ENCODE results near the gene DENND1B.
"Not testable (repeated sequence)": the region's sequence is repeated elsewhere in the genome, so short reads cannot be mapped to it uniquely, and the experiment has no call there.

The DENND1B gene

DNA sequence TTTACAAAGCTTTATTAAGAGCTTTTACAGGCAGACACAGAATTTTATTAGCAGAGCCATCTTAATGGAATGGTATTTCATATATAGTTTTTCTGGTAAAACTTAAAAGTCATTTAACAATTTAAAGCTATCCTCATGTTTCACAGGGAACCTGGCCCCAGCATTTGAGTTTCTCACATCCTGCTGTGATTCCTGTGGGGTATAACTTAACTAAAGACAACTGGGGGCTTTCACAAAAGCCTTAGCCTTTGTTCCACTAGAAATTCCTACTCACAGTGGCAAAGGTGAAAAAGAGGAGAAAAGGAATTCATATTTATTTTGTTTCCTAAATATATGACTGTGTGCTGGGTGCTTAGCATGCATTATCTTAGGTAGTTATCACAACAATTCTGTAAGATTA, 233.9 kb downstream of the DENND1B start:
- no peak for DNase-seq

- DNase-seq, result no peak
Measured at GRCh38 chr1:197526736-197527371, 248.4 kb downstream of the DENND1B start.

- DNase-seq, result peak; percentile 15
Measured at GRCh38 chr1:197521118-197521739, 254.1 kb downstream of the DENND1B start.

DNA sequence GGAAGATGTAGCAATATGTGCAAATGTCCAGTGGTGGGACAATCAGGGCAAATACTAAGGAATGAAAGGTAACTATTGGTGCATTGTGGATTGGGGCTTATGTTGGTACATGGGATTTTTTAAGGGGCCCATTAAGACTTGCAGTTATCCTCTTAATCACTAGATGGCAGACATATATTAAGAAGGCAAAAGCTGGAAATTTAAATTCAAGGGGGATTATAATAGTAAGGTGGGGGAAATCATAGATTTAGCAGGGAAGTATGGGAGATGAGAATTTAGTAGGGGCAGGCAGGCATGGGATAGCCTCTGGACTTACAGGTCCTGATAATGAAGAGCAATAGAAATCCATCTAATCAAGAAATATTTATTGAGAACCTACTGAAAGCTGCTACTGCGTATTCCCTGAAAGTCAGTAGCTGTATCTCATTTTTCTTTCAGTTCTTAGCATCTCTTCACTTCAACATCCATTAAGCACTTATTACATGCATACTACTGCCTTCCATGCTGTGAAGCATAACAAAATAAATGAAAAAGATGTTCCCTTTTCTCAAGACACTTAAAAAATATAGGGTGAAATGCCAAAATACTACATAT, 255.4 kb downstream of the DENND1B start:
- DNase-seq, result no peak

GRCh38 chr1:197515421-197515820, 259.9 kb downstream of the DENND1B start:
- no peak for DNase-seq

DNA sequence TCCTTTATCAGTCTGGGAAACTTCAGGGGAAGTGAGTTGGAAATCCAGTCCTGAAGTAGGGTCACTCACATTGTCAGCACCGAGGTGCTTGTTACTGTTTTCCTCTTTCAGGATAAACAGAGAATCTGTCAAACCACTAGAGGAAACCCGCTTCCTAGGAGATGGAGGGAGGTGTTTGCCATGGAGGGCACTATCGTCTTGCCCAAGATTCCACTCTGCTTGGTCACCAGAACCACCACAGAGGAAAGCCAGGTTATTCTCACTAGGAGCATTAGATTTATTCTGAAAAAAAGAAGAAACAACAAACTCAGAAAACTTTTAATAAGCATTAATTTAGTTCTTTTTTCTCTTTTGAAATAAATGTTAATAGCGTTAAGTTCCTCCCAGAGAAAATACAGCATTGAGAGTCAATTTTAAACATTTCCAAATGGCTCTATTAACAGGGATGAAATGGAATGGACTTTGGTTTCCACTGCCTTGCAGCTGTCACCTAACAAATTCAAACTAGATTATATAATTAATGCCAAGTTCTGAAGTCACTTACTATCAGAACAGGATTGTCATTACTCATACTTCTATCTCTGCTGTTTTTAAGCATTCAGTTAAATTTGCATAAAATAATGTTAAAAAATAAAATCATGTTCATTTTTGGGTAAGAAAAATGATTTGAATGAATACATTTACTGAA, 264.4 kb downstream of the DENND1B start:
- no peak for DNase-seq

- DNase-seq, result no peak
Measured at GRCh38 chr1:197496722-197497121, 278.6 kb downstream of the DENND1B start.

- DNase-seq, result not testable (repeated sequence)
Measured at GRCh38 chr1:197491505-197491904, 283.8 kb downstream of the DENND1B start.

- peak; percentile 64 for DNase-seq
Measured at GRCh38 chr1:197486946-197487345, 288.3 kb downstream of the DENND1B start.

GRCh38 chr1:197485790-197486189, 289.5 kb downstream of the DENND1B start:
- peak; percentile 40 for DNase-seq

DNA sequence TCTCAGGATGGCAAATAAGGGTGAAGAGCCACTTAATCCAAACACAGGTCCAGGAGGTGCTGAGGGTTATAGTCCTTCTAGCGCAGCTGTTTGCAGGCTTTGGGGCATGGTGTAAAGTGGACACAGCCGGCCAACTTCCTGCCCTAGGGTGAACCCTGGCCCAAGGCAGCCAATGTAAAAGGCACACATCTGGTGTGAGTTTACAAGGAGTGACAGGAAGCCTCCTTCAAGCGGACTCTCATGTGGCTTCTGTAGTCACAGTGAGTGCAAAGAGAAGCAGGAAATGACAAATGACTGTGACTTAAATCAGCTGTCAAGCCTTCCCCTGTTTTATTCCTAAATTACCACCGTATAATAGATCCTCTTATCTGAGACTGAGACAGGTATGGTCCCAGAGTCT, 294.2 kb downstream of the DENND1B start:
- DNase-seq, result no peak

DNA sequence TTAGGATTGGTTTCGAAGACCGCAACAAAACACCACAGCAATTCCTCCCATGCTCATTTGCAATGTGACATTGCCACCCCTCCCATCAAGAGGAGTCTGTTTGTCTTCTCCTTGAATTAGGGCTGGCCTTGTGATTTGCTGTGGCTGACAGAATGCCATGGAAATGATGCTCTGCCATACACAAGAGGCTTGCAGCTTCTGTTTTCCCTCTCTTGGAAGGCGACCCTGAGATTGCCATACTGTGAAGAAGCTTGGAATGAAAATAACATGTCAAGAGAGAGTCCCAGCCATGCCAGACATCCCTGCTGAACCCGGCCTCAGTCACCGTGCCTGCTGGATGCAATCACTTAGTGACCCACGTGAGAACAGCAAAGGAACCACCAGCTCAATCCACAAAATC, 294.8 kb downstream of the DENND1B start:
- DNase-seq, result no peak

- no peak for DNase-seq
Measured at GRCh38 chr1:197472141-197472540, 303.1 kb downstream of the DENND1B start.

DNA sequence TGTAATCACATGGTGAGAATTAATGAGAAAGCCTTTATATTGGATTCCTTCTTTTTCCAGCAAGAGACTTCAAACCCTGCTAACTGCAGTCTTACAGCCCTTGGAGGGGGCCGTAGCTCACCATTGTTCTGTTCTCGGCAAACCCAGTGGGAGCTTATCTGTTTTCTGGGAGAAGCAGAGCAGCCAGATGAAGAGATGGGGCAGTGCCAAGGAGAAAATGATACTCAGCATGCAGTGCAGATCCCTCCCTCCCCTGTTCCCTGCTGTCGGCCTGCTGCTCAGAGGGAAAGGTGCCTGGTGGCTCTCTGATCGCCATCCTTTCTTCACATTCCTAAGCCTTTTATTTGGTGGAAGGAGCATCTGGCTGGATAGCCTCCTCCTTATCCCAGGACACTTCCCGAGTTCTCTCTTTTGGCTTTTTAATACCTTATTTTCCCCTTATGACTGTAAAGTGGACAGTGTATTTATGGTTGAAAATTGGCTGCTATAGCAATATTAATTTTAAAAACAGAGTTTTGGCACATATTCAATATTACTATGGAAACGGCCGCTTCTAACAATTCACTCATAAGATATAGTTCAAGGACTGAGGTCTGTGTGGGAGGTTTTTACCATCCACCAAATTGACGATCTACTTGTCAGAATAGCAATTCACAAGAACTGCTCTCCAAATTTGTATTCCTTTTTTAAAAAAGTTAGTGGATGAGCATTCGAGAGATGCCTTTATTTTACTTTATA, 303.9 kb downstream of the DENND1B start:
- DNase-seq, result no peak

GRCh38 chr1:197470330-197470729, 304.9 kb downstream of the DENND1B start:
- no peak for DNase-seq

GRCh38 chr1:197469620-197470210, 305.6 kb downstream of the DENND1B start:
- DNase-seq, result peak; percentile 24

GRCh38 chr1:197468543-197469175, 306.6 kb downstream of the DENND1B start:
- no peak for DNase-seq

- DNase-seq, result no peak
Measured at GRCh38 chr1:197467881-197468280, 307.4 kb downstream of the DENND1B start.

DNA sequence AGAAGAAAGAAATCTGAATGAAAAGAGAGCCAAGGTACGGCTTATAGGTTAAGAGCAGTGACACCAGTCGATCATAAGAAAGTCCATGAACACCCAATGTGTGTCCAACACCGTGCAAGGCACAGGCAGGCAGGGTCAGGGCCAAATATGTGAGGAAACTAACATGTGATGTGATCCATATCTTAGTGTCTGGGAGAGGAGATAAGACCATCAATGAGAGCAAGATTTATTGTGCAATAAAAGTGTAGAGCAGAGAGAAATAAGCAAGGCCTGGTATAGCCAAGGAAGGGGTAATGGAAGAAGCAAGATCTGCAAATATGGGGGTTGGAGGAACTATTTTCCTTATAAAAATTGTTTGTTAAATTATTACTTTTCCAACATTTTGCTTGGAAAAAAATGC, 308.5 kb downstream of the DENND1B start:
- DNase-seq, result no peak

DNA sequence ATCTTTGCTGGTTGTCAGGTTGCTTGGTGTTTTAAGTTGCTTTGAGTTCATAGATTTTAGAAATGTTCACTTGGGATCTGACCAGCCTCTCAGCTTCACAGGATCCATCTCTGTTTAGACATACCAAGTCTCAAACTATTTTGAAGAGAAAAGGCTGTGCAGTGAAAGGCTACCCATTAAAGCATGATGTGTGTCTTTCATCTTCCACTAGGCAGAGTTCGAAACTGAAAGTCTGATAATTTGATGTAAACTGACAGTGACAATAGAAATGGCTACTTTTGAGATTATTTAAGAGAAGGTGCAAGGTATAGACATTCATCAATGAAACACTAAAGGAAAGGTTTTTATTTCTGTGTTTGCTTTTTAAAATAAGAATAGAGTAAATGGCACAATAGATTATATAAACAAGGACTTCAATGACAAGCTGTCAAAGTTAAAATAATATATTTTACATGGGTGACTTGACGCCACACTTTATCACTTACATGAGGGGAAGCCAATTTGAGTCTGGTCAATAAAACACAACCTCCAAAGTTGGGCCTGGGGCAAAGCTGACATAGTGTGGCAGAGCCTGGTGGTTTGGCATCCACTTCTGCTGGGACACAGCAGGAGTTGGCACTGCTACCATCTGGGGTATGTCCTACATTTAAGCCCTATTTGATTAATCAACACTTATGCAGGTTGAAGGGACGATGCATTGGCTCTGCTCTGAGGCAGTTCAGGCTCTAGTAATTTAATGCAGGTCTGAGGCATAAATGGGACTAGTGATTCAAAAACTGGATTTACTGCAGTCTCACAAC, 309.6 kb downstream of the DENND1B start:
- peak; percentile 73 for DNase-seq

DNA sequence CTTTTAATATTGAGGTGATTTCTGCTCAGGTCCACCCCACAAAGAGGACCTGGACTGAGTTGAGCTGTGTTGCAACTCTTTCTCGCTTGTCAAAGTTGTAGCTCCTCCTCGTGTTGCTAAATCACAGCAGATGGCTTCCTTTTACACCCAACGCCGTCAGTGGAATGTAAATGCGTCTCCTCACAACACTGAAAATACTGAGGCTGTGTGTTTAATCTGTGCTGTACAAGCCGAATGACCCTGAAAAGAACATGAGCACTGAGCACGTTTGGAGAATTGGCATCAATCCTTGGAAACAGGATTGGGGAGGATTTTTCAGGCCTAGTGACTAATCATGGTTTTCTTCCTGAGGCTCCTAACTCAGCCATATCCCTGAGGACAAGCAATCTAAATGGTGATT, 311.2 kb downstream of the DENND1B start:
- peak; percentile 15 for DNase-seq
